ENCODE data around the gene TRHDE.

DNA sequence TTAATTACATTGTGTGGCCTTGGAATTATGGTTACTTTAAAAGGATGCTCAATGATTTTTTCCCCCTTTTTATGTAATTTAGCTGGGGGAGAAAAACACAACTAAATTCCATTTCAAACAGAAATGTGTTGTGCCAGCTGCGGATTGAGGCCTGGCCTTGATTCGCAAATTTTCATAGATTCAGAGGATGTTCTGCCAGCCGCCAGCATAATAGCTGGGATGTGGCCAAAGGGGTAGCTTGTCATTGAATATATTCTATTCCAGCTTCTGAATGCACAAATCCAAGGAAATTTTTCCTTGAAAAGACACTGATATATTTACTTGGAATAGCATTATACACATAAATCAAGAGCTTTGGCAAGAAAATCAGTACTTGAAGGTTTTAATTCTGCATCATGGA, 43.7 kb downstream of the TRHDE start:
- TF ChIP-seq CSDC2 (CRISPR knock-in tag; IDR thresholded peaks at IDR 0.05): no peak
- TF ChIP-seq, protein P1, sequence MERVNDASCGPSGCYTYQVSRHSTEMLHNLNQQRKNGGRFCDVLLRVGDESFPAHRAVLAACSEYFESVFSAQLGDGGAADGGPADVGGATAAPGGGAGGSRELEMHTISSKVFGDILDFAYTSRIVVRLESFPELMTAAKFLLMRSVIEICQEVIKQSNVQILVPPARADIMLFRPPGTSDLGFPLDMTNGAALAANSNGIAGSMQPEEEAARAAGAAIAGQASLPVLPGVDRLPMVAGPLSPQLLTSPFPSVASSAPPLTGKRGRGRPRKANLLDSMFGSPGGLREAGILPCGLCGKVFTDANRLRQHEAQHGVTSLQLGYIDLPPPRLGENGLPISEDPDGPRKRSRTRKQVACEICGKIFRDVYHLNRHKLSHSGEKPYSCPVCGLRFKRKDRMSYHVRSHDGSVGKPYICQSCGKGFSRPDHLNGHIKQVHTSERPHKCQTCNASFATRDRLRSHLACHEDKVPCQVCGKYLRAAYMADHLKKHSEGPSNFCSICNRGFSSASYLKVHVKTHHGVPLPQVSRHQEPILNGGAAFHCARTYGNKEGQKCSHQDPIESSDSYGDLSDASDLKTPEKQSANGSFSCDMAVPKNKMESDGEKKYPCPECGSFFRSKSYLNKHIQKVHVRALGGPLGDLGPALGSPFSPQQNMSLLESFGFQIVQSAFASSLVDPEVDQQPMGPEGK (CRISPR knock-in tag; IDR thresholded peaks at IDR 0.05; ENCODE audit: borderline replicate concordance): no peak
